DMS79 treated with DMSO at 0.1 percent for 48 hours (cell line): Measurements from ENCODE around the gene PLD4.
"Not testable (repeated sequence)": the region's sequence is repeated elsewhere in the genome, so short reads cannot be mapped to it uniquely, and the experiment has no call there.

ENCODE experiments used
- DNase-seq: peaks from one replicate; lab custom pipeline; 2025; lab: John Stamatoyannopoulos, UW

PLD4 gene, protein sequence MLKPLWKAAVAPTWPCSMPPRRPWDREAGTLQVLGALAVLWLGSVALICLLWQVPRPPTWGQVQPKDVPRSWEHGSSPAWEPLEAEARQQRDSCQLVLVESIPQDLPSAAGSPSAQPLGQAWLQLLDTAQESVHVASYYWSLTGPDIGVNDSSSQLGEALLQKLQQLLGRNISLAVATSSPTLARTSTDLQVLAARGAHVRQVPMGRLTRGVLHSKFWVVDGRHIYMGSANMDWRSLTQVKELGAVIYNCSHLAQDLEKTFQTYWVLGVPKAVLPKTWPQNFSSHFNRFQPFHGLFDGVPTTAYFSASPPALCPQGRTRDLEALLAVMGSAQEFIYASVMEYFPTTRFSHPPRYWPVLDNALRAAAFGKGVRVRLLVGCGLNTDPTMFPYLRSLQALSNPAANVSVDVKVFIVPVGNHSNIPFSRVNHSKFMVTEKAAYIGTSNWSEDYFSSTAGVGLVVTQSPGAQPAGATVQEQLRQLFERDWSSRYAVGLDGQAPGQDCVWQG

DNA sequence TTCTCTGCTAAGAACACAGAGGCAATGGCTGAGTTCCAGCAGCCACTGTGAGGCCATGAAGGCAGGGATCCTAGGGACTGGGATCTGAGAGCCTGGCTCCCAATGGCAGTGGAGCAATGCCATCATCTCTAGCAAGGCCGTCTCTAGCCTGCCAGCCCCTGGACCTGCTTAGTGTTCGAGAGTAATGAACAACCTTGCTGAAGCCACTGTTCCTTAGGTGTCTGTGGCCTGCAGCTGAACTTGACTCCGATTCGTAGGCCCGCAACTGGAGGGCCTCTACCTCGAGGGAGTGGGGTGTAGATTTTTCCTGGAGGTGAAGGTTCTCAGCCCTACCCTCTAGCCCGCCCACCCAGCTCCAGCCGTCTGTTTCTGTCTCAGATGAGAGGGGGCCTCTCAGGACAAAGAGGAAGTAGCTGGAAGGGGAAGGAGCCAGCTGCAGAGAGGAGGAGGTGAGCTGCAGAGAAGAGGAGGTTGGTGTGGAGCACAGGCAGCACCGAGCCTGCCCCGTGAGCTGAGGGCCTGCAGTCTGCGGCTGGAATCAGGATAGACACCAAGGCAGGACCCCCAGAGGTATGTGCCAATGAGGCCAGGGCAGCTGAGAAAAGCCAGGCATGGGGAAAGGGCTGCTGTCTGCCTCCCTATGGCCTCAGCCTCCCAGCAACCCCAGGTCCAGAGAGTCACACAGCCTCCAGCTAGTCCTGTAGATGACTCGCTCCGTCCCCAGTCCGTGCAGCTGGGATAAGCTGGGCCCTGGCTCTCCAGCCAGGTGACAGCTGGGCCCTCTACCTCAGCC lies at the start of gene PLD4:
PLD4 (plus strand) TSS at position 459 of the 793 bp plus-strand sequence. CDS start 2,262 bp downstream, outside the sequence.
- DNase-seq = no peak

DNA sequence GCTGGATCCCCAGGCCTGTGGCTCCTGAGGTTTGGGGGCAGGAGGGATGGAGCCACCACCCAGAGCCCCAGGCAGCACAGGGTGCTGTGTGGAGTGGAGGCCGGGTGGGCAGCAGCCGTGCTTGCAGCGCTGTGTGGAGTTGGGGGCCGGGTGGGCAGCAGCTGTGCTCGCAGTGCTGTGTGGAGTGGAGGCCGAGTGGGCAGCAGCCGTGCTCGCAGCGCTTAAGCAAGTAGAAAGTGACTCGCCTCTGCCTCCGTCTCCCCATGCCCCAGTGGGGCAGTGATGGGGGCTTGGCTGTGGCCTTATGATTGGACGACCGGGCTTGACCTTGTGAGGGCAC lies 49.3 kb upstream of the PLD4 start:
- no peak for DNase-seq

DNA sequence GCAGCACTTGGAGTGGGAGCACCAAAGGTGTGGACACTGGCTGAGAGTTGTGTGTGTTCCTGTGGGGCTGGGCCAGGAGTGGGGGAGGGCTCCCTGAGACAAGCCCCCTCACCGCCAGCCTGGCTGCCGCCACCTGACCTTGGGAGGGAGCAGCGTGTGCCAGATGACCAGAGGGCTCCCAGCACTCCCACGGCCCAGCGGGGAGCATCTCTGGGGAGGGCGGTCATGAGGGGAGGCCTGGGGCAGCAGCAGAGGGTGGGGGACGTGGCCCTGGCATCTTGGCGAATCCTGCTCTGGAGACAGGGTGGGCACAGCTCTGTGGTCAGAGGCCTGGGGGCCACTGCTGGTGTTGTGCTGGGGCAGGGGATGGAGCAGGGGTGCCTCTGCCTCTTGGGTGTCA lies 48.9 kb upstream of the PLD4 start:
- DNase-seq = no peak

DNA sequence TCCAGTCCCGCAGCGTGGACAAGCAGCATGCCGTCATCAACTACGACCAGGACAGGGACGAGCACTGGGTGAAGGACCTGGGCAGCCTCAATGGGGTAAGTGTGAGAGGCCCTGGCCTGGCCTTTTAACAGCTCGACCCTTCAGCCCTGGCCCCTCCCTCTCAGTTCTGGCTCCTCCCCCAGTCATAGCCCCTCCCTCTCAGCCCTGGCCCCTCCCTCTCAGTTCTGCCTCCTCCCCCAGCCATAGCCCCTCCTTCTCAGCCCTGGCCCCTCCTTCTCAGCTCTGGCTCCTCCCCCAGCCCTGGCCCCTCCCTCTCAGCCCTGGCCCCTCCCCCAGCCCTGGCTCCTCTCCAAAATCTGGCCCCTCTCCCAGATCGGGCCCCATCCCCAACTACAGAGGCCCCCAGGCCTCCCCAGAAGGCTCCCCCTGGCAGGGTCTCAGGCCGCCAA lies 48.4 kb upstream of the PLD4 start:
- DNase-seq = no peak

DNA sequence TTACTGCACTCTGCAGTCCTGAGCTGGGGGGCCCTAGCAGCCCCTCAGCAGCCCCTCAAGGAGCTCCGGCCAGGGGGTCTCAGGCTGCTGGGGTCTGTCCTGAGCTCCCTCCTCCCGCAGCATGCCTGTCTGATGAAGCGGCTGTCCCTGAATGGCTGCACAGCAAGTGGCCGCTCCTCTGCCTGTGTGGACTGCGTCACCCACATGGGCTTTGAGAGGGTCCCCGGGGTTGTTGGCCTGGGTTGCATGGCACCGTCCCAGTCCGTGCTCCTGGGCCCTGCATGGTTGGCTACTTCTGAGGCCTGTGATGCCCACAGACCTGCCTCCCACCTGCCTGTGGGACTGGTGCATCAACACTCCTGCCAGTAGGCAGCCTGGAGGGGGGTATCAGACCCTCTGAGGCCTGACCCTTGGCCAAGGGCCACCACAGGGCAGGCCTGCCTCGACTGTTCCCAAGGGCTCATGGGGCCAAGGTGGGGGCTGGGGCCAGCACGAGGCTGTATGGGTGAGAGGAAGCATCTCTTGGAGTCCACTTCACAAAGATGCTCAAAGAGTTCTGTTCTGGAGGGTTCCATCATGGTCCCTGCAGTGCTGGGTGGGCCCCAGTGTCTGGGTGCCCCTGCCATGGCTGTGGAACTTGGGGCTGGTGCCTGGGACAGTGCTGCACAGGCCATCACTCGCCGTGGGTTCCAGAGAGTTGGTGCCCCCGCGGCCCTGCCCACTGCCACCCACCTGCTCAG lies 47.4 kb upstream of the PLD4 start:
- no peak for DNase-seq

DNA sequence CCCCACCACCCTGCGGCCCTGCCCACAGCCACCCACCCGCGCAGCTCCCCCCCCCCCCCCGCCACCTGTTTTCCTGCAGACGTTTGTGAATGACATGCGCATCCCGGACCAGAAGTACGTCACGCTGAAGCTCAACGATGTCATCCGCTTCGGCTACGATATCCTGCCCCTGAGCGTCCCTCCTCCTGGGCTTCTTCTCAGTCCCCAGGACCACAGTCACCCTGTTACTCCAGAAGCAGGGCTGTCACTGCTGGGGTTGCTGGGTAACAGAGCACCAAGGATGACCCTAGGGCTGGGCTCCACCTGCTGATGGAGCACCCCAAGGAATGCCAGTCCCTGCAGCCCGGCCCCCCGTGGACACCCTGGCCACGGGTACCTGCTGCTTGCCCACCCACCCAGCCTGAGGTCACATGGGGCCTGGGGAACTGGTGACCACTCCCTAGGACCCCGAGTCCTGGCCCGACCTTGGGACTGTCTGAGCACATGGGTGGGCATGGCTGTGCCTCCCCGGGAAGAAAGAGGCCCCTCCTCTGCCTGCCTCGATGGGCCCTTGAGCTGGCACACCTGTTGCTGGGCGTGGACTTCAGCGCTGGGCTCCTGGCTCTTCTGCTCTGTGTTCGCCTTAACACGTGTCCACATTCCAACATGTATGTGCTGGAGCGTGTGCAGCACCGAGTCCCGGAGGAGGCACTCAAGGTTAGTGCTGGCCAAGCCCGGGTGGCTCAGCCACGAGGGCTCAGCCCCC lies 46.7 kb upstream of the PLD4 start:
- no peak for DNase-seq

DNA sequence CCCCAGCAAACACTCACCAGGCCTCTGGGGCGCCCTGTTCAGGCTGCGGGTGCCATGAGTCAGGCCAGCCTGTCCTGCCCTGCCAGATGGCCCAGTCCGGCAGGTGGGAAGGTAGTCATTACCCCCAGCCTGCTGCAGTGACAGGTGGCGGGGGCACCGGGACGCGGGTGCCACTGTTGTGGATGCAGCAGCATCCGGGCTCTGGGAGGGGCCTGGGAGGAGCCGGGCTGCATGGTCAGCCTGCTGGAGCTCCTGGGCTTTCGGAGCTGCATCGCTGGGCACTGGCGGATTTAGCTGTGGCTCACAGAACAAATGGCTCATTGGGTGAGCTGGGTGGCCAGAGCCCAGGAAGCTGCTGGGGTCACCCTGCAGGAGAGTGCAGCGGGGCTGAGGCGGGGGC lies 46.1 kb upstream of the PLD4 start:
- DNase-seq = no peak

DNA sequence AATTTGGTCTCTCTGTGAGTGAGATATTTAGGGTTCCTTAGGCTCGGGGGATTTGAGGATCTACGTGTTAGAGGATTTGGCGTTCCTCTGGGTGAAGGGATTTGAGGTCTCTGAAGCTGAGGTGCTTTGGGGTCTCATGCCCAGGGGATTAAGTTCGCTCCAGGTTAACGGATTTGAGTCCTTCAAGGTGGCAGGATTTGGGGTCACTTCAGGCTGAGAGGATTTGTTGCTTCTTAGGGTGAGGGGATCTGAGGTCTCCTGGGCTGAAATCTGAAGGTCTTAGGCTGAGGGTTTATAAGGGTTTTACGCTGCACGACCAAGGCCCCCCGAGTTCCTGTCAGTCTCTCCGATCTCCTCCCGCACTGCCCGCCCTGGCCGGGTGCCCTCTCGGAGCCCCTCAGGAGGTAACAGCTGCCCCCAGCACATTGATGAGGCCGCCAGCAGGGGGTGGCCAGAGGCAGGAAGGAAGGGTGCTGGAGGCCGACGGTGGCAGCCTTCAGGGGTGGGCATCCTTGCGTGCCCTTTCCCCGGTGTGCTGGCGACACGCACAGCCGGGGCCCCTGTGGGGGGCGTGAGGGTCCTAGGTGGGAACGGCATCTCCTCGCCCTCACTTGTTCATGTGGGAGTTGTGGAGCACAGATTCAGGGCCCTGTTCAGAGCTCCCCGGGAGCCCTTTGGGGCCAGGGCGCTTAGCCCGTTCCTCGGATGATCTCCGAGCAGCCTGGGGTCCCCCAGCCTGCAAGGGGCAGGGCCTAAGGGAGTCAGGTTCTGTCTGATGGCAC lies 45.3 kb upstream of the PLD4 start:
- DNase-seq = no peak

DNA sequence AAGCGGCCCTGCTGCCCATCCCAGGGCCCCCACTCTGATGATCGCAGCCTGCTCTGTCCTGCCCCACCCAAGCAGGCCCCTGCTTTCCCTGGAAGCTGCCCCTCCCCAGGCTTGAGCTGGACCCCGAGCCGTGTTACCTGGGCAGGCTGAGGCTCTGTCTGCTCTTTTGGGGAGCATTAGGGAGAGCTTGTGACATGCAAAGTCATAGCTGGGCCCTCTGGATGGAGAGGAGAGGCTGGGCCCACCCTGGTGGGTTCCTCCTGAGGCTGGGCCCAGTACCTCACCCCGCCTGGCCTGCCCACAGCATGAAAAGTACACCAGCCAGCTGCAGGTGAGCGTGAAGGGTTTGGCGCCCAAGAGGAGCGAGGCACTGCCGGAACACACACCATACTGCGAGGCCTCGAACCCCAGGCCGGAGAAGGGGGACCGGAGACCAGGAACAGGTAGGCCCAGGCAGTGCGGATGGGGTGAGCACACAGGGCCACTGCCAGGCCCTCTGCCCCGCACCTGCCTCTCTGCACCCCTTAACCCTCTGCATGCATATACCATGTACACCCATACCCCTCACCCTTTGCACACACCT lies 44.6 kb upstream of the PLD4 start:
- no peak for DNase-seq

DNA sequence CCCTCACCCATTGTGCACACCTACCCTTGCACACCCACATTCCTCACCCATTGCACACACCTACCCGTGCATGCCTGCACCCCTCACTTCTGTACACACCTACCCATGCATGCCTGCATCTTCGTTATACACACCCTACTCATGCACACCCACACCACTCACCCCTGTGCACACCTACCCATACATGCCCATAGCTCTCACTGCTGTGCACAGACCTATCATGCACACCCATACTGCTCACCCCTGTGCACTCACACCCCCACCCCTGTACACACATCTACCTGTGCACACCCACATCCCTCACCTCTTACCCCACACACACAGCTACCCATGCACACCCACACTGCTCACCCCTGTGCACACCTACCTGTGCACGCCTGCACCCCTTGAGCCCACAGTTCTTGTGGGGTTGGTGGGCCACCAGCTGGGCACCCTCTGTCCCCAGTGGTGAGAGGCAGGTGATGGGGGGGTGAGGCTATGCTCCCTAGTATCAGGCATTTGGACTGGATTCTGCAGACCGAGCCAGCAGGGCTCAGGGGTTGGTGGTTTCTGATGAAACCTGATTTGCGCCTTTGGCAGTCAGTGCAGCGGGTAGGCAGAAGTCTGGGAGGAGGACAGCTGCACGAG lies 44.0 kb upstream of the PLD4 start:
- no peak for DNase-seq

DNA sequence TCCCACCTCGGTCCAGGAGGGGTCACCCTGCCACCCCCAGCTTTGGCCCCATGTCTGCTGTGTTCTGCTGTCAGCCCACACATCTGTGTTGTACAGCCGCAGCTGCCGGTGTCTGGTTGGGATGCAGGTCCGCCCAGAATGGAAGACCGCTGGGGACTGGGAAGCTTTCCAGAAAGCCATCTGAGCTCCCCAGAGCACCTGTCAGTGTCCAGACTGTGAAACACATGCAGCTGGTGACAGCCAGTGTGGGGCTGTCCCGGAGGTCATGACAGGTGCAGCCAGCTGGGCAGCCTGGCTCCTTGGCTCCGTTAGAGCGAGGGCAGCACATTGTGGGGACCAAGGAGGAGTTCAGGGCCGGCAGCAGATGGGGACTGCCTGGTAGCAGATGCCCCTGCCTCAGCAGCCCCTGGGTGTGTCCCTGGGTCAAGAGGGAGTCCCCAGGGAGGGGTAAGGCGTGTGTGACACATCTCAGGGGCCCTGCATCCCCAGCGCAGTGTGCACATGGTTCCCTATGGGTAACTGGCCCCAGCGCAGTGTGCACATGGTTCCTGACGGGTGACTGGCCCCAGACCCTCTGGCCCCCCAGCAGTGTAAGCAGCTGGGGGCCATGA lies 43.2 kb upstream of the PLD4 start:
- DNase-seq = peak; percentile 80

DNA sequence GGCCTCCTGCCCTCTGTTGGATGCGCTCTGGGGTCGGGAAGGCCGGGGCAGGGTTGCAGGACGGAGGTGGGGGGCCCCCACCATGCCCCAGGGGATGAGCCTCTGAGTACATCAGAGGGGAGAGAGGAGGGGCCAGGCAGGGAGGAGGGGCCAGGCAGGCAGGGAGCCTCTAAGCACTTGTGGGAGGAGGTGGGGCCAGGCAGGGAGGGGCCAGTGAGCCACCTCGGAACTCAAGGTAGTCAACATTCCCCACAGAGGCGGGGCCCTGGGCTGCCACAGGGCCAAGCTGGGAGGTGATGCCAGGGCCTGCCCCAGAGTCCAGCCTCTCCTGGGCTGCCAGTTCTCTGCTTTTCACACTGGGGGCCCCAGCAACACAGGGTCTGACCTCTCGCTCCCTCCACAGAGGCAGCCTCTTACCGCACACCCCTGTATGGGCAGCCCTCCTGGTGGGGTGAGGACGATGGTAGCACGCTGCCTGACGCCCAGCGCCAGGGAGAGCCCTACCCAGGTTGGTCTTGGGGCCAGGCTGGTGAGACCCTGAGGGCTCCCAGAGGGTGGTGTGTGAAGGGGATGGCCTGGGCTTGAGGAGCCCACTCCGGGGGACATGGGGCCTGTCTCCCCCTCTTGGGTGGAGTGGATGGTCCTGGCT lies 42.2 kb upstream of the PLD4 start:
- DNase-seq = no peak

DNA sequence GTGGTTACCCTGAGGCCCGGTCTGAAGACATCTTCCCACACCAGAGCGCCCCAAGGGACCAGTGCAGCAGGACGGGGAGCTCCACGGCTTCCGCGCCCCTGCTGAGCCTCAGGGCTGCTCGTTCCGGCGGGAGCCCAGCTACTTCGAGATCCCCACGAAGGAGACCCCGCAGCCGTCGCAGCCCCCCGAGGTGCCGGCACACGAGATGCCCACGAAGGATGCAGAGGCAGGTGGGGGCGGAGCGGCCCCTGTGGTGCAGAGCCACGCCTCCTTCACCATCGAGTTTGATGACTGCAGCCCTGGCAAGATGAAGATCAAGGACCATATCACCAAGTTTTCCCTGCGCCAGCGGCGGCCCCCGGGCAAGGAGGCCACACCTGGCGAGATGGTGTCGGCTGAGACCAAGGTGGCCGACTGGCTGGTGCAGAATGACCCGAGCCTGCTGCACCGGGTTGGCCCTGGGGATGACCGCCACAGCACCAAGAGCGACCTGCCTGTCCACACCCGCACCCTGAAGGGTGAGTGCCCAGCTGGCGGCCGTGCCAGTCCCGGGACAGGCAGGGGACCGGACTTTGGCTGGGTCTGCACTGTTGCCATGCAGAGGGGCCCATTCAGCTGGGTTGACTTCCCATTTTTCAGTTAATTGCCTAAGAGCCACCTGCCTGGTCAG lies 41.6 kb upstream of the PLD4 start:
- DNase-seq = no peak

DNA sequence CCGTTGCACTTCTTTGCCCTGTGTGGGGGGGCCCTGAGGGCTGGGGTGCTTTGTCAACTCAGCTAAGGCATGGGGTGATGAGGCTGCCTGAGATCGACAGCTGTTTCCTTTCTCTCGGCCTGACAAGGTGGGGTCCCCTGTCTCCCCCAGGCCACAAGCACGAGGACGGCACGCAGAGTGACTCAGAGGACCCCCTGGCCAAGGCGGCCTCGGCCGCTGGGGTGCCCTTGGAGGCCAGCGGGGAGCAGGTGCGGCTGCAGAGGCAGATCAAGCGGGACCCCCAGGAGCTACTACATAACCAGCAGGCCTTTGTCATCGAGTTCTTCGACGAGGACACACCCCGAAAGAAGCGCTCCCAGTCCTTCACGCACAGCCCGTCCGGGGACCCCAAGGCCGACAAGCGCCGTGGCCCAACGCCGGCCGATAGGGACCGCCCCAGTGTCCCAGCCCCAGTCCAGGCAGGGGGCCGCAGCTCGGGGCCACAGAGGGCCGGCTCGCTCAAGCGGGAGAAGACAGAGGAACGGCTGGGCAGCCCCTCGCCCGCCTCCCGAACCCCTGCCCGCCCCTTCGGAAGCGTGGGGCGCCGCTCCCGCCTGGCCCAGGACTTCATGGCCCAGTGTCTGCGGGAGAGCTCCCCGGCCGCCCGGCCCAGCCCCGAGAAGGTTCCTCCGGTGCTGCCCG lies 40.9 kb upstream of the PLD4 start:
- no peak for DNase-seq

DNA sequence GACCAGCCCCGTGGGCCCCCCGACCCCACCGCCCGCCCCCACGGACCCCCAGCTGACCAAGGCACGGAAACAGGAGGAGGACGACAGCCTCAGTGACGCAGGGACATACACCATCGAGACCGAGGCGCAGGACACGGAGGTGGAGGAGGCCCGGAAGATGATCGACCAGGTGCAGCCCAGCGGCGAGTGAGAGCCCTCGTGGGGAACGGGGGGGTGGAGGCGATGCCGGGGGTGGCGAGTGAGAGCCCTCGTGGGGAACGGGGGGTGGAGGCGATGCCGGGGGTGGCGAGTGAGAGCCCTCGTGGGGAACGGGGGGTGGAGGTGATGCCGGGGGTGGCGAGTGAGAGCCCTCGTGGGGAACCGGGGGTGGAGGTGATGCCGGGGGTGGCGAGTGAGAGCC lies 40.3 kb upstream of the PLD4 start:
- not testable (repeated sequence) for DNase-seq

DNA sequence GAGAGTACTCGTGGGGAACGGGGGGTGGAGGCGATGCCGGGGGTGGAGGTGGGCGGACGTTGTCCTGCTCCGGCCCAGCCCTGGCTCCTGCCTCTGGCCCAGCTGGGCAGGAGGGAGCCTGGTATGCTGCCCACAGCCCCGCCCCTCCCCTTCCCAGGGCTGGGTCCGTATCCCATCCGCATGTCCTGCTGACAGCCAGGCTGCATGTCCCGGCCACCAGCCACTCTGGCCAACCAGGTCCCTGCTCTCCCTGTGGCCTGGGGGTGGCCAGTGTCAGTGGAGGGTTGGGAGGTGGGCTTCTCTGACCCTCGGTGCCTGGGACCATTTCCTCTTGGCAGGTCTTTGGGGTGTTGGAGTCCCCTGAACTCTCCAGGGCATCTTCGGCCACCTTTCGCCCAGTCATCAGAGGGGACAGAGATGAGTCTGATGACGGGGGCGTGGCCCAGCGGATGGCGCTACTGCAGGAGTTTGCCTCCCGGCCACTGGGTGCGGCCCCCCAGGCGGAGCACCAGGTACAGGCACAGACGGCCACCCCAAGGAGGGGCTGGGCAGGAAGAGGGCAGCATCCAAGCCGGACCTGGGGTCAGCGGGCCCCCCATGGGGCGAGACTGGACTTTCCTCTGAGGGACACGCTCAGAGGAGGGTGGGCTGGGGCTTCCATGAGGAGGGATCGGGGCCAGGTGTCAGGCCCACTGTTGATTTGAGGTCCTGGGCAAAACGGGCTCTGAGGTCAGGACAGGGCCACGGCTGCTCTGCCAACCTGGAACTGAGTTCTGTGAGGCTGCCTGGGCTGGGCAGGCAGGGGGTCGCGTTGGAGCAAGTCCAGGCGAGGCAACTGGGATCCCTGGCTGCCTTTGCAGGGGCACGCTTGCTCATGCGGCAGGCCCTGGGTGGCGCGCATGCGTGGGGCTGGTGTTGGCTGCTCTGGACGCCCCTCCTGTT lies 39.4 kb upstream of the PLD4 start:
- no peak for DNase-seq
